ENCODE data around the gene THEM4. TPM values are rescaled to one million over a fixed set of nuclear protein-coding genes. Genes with fewer than 3 reads are reported as not detected.

The THEM4 gene
- total RNA-seq, 1 donor from 2014 or later, result 9.0 TPM

GRCh38 chr1:151952811-151953210 lies 43.5 kb upstream of the THEM4 start:
- no peak overlapping the region for H3K27ac Mint-ChIP-seq (ENCODE audit: unreplicated experiment)
- no peaks in the 10 kb centered on the region for H3K9me3 Mint-ChIP-seq (ENCODE audit: unreplicated experiment)
- no peak overlapping the region for H3K4me3 Mint-ChIP-seq (ENCODE audit: unreplicated experiment)
- TF ChIP-seq CTCF (IDR thresholded peaks at IDR 0.05; ENCODE audit: unreplicated experiment), result no peak
- no peak for DNase-seq (ENCODE audit: low spot score)
- no peaks in the 10 kb centered on the region for H3K36me3 Mint-ChIP-seq (ENCODE audit: low read depth, unreplicated experiment)
- no peaks in the 10 kb centered on the region for H3K27me3 Mint-ChIP-seq (ENCODE audit: unreplicated experiment)
- H3K4me1 Mint-ChIP-seq (ENCODE audit: unreplicated experiment), result no peaks in the 10 kb centered on the region

- H3K9me3 Mint-ChIP-seq (ENCODE audit: unreplicated experiment), result no peaks in the 10 kb centered on the region
- no peaks in the 10 kb centered on the region for H3K4me1 Mint-ChIP-seq (ENCODE audit: unreplicated experiment)
- no peak overlapping the region for H3K4me3 Mint-ChIP-seq (ENCODE audit: unreplicated experiment)
- no peak for TF ChIP-seq CTCF (IDR thresholded peaks at IDR 0.05; ENCODE audit: unreplicated experiment)
- no peak overlapping the region for H3K27ac Mint-ChIP-seq (ENCODE audit: unreplicated experiment)
- DNase-seq (ENCODE audit: low spot score), result no peak
- no peaks in the 10 kb centered on the region for H3K27me3 Mint-ChIP-seq (ENCODE audit: unreplicated experiment)
- no peaks in the 10 kb centered on the region for H3K36me3 Mint-ChIP-seq (ENCODE audit: low read depth, unreplicated experiment)
These were observed 40.3 kb upstream of the THEM4 start for GRCh38 chr1:151949371-151950193.

GRCh38 chr1:151948506-151948905 lies 39.2 kb upstream of the THEM4 start:
- Mint-ChIP-seq H3K36me3 (ENCODE audit: low read depth, unreplicated experiment) (no peaks in the 10 kb centered on the region), H3K27me3 (ENCODE audit: unreplicated experiment) (no peaks in the 10 kb centered on the region), H3K27ac (ENCODE audit: unreplicated experiment) (no peak overlapping the region), H3K9me3 (ENCODE audit: unreplicated experiment) (no peaks in the 10 kb centered on the region), H3K4me3 (ENCODE audit: unreplicated experiment) (no peak overlapping the region), H3K4me1 (ENCODE audit: unreplicated experiment) (no peaks in the 10 kb centered on the region)
- no peak for DNase-seq (ENCODE audit: low spot score)
- TF ChIP-seq CTCF (IDR thresholded peaks at IDR 0.05; ENCODE audit: unreplicated experiment), result no peak

- Mint-ChIP-seq H3K27ac (ENCODE audit: unreplicated experiment) (no peak overlapping the region), H3K4me3 (ENCODE audit: unreplicated experiment) (no peak overlapping the region), H3K36me3 (ENCODE audit: low read depth, unreplicated experiment) (no peaks in the 10 kb centered on the region), H3K4me1 (ENCODE audit: unreplicated experiment) (no peaks in the 10 kb centered on the region), H3K27me3 (ENCODE audit: unreplicated experiment) (no peaks in the 10 kb centered on the region), H3K9me3 (ENCODE audit: unreplicated experiment) (no peaks in the 10 kb centered on the region)
- no peak for TF ChIP-seq CTCF (IDR thresholded peaks at IDR 0.05; ENCODE audit: unreplicated experiment)
- DNase-seq (ENCODE audit: low spot score), result no peak
These were observed 37.8 kb upstream of the THEM4 start for GRCh38 chr1:151947140-151947539.
